CD4-positive, alpha-beta memory T cell (primary cell): ENCODE data around the gene CRTC3. TPM values are rescaled to one million over a fixed set of nuclear protein-coding genes. Genes with fewer than 3 reads are reported as not detected.
"Not testable (repeated sequence)": the region's sequence is repeated elsewhere in the genome, so short reads cannot be mapped to it uniquely, and the experiment has no call there.

Source experiments
- CTCF ChIA-PET: fragments of 350-600 bp; sonication (Branson Sonifier 250); formaldehyde crosslinking; loops from one replicate; lab custom pipeline; 2021; ENCODE audit warnings: inconsistent platforms; ENCODE audit not compliant: partially characterized antibody; lab: Charles Lee
- POLR2A ChIA-PET: fragments of 350-600 bp; sonication (Branson Sonifier 250); formaldehyde crosslinking; loops from one replicate; lab custom pipeline; 2021; ENCODE audit not compliant: partially characterized antibody; lab: Charles Lee
- DNase-seq, 5 donors: peaks; one replicate each; pipeline versions ENCODE4 v3.0.0 to v3.0.0-alpha.2; 2020 to 2022; ENCODE audit warnings: mixed read lengths in 1 of 5
- H3K27ac ChIP-seq: one replicate; pipeline ENCODE4 v1.7.0; 2013; ENCODE audit warnings: low read depth, low read length
- H3K27me3 ChIP-seq: 2 replicates; pipeline ENCODE4 v1.7.0; 2013; ENCODE audit warnings: mild to moderate bottlenecking, low read length, moderate library complexity; ENCODE audit not compliant: insufficient read depth
- H3K36me3 ChIP-seq: 2 replicates; pipeline ENCODE4 v1.7.0; 2013; ENCODE audit warnings: mild to moderate bottlenecking, low read length, moderate library complexity; ENCODE audit not compliant: insufficient read depth
- H3K4me1 ChIP-seq: 2 replicates; pipeline ENCODE4 v1.7.0; 2013; ENCODE audit warnings: mild to moderate bottlenecking, low read length, moderate library complexity; ENCODE audit not compliant: insufficient read depth
- H3K4me3 ChIP-seq, 2 donors: one replicate each; pipeline ENCODE4 v1.7.0; 2013; ENCODE audit warnings: low read length in 2 of 2, mild to moderate bottlenecking in 1 of 2
- H3K9me3 ChIP-seq, 2 donors: one replicate each; pipeline ENCODE4 v1.7.0; 2013; ENCODE audit warnings: low read length in 2 of 2, control low read depth in 1 of 2; ENCODE audit not compliant: control insufficient read depth in 1 of 2
- H3K27ac Mint-ChIP-seq, 7 donors: one replicate each; pipeline ENCODE4 v1.8.0; 2020 to 2021; ENCODE audit warnings: mixed read lengths in 7 of 7, mild to moderate bottlenecking in 6 of 7, inconsistent platforms in 3 of 7, moderate library complexity in 3 of 7
- H3K27me3 Mint-ChIP-seq, 2 donors: one replicate each; pipeline ENCODE4 v1.8.0; 2020 to 2021; ENCODE audit warnings: mixed read lengths in 2 of 2
- H3K36me3 Mint-ChIP-seq, 2 donors: one replicate each; pipeline ENCODE4 v1.8.0; 2020 to 2021; ENCODE audit warnings: mixed read lengths in 2 of 2, inconsistent platforms in 1 of 2, mild to moderate bottlenecking in 1 of 2
- H3K4me1 Mint-ChIP-seq, 4 donors: one replicate each; pipeline ENCODE4 v1.8.0; 2020 to 2021; ENCODE audit warnings: mixed read lengths in 4 of 4, mild to moderate bottlenecking in 1 of 4
- H3K4me3 Mint-ChIP-seq, 8 donors: one replicate each; pipeline ENCODE4 v1.8.0; 2020 to 2021; ENCODE audit warnings: mixed read lengths in 8 of 8, mild to moderate bottlenecking in 7 of 8, moderate library complexity in 6 of 8, inconsistent platforms in 3 of 8
- H3K9me3 Mint-ChIP-seq, 8 donors: one replicate each; pipeline ENCODE4 v1.8.0; 2020 to 2021; ENCODE audit warnings: mixed read lengths in 8 of 8, mild to moderate bottlenecking in 5 of 8, inconsistent platforms in 3 of 8, moderate library complexity in 1 of 8
- intact Hi-C: fragments of 100-400 bp; cut with micrococcal nuclease; formaldehyde crosslinking; loops from one replicate; pipeline ENCODE4 v1.15.1; 2023
- polyA plus RNA-seq, 2 donors: library from polyadenylated mRNA; unstranded; fragments of 300-500 nt; fragmentation: Illumina TruSeq; gene quantifications; one replicate each; pipeline ENCODE4 v1.2.3, GENCODE V29; 2021
- total RNA-seq, 2 experiments: library from RNA; stranded (reverse); gene quantifications; one replicate each; pipeline ENCODE4 v1.2.3, GENCODE V29; 2021

Gene CRTC3
- total and polyA plus RNA-seq, 4 experiments from 2014 or later: 14.5 to 75.5 (median 56.3) TPM

DNA sequence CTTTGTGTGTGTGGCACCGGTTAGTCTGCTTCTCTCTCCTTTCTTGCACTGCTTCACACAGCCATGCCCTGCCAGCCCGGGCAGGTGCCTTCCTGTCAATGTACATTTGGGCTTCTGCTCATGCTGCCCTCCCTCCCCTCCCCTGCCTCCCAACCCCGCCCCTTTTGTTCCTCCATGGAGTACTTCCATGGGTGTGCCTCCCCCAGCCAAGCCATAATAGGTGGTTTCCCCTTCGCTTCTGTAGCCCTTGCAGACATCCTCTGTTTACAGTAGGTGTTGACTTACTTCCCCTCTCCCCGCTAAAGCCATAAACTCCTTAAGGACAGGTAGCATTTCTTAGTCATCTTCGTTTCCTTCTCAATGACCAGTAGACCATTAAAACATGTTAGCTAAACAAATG is 31.8 kb upstream of the CRTC3 start:
- H3K4me3 Mint-ChIP-seq: no peak overlapping the region
- no peaks in the 10 kb centered on the region for H3K9me3 ChIP-seq
- intact Hi-C loops: no loop called here
- no peak overlapping the region for H3K4me3 ChIP-seq
- no peak for DNase-seq
- peaks cover 8 to 10% (median 9%) of the 10 kb centered on the region in 4 donors for H3K4me1 Mint-ChIP-seq
- peaks cover 43% of the 10 kb centered on the region for H3K36me3 ChIP-seq
- H3K36me3 Mint-ChIP-seq: peaks cover 50 to 79% of the 10 kb centered on the region in 2 donors
- POLR2A ChIA-PET: no interaction called here
- no peak overlapping the region for H3K27ac ChIP-seq
- CTCF ChIA-PET: interaction anchor here (0.5 to 4.8 kb wide), 3 partner anchors 15 to 137 kb away, joined by 3 to 17 read pairs (median 3); no protein-coding TSS in a partner anchor
- H3K9me3 Mint-ChIP-seq: no peaks in the 10 kb centered on the region
- H3K27ac Mint-ChIP-seq: peak overlapping the region in 1 of 7 donors; percentile 23
- H3K27me3 Mint-ChIP-seq: no peaks in the 10 kb centered on the region
- peaks cover 8% of the 10 kb centered on the region for H3K4me1 ChIP-seq
- no peaks in the 10 kb centered on the region for H3K27me3 ChIP-seq

DNA sequence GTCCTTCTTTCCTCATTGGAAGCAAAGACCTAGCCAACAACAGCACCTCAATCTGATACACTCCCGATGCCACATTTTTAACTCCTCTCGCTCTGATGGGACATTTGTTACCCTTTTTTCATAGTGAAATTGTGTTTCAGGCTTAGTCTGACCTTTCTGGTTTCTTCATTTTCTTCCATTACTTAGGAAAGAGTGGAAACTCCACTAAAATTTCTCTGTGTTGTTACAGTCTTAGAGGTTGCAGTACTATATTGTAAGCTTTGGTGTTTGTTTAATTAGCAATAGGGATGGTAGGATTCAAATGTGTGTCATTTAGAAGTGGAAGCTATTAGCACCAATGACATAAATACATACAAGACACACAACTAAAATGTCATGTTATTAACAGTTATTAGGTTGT is 29.6 kb upstream of the CRTC3 start:
- CTCF ChIA-PET: interaction anchor here (1.9 to 4.8 kb wide), 3 partner anchors 18 to 180 kb away, joined by 7 to 17 read pairs (median 9); no protein-coding TSS in a partner anchor

DNA sequence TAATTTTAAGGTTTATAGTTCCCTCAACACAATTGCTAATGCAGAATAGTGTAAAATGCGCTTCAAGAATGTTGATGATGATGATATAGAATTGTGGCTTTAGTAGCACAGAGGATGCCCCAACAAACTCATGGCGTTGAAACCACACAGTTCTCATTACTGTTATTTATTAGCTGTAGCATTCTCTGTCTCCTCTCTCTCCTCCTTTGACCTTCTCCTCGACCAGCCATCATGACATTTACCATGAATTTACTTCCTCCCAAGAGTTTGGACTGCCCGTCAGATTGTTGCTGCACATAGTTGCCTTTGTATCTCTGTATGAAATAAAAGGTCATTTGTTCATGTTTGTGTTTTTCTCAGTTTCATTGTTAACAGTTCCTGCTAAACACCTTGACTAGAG is 27.8 kb upstream of the CRTC3 start:
- peaks cover 35% of the 10 kb centered on the region for H3K36me3 ChIP-seq
- ChIA-PET POLR2A (no interaction called here), CTCF (interaction anchor here (2.4 to 4.8 kb wide), 2 partner anchors 19 to 182 kb away, joined by 9 to 17 read pairs; no protein-coding TSS in a partner anchor)

More for the DNA sequence above, 29.6 kb upstream of the CRTC3 start:
- H3K4me1 Mint-ChIP-seq: peaks cover 0 to 1% (median 0%) of the 10 kb centered on the region in 4 donors
- POLR2A ChIA-PET: interaction anchor here (1.2 kb wide), 1 partner anchor 94 kb away, joined by 3 read pairs; no protein-coding TSS in a partner anchor
- H3K27ac Mint-ChIP-seq: peak overlapping the region in 3 of 7 donors; percentile 12 to 73 (median 46)
- intact Hi-C loops: no loop called here
- H3K4me3 Mint-ChIP-seq: no peak overlapping the region
- peaks cover 38 to 61% of the 10 kb centered on the region in 2 donors for H3K36me3 Mint-ChIP-seq
- no peaks in the 10 kb centered on the region for H3K9me3 Mint-ChIP-seq
- H3K9me3 ChIP-seq: no peaks in the 10 kb centered on the region
- H3K36me3 ChIP-seq: peaks cover 41% of the 10 kb centered on the region
- no peak for DNase-seq
- no peak overlapping the region for H3K27ac ChIP-seq
- no peaks in the 10 kb centered on the region for H3K4me1 ChIP-seq
- no peaks in the 10 kb centered on the region for H3K27me3 ChIP-seq
- H3K27me3 Mint-ChIP-seq: no peaks in the 10 kb centered on the region
- no peak overlapping the region for H3K4me3 ChIP-seq

DNA sequence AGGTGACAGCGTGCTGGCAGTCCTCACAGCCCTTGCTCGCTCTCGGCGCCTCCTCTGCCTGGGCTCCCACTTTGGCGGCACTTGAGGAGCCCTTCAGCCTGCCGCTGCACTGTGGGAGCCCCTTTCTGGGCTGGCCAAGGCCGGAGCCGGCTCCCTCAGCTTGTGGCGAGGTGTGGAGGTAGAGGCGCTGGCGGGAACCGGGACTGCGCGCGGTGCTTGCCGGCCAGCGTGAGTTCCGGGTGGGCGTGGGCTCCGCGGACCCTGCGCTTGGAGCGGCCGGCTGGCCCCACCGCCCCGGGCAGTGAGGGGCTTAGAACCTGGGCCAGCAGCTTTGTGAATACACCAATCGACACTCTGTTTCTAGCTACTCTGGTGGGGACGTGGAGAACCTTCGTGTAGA is 18.9 kb upstream of the CRTC3 start:
- CTCF ChIA-PET: interaction anchor here (2.2 kb wide), 1 partner anchor 191 kb away, joined by 8 read pairs; no protein-coding TSS in a partner anchor

More for the DNA sequence above, 27.8 kb upstream of the CRTC3 start:
- no peak overlapping the region for H3K4me3 ChIP-seq
- H3K4me1 ChIP-seq: no peaks in the 10 kb centered on the region
- H3K9me3 ChIP-seq: no peaks in the 10 kb centered on the region
- H3K36me3 Mint-ChIP-seq: peaks cover 27 to 49% of the 10 kb centered on the region in 2 donors
- intact Hi-C loops: no loop called here
- no peak for DNase-seq
- H3K27me3 Mint-ChIP-seq: no peaks in the 10 kb centered on the region
- no peak overlapping the region for H3K4me3 Mint-ChIP-seq
- no peak overlapping the region for H3K27ac ChIP-seq
- H3K27me3 ChIP-seq: no peaks in the 10 kb centered on the region
- H3K4me1 Mint-ChIP-seq: peaks cover 0 to 1% (median 0%) of the 10 kb centered on the region in 4 donors
- peak overlapping the region in 1 of 7 donors; percentile 41 for H3K27ac Mint-ChIP-seq
- no peaks in the 10 kb centered on the region for H3K9me3 Mint-ChIP-seq

DNA sequence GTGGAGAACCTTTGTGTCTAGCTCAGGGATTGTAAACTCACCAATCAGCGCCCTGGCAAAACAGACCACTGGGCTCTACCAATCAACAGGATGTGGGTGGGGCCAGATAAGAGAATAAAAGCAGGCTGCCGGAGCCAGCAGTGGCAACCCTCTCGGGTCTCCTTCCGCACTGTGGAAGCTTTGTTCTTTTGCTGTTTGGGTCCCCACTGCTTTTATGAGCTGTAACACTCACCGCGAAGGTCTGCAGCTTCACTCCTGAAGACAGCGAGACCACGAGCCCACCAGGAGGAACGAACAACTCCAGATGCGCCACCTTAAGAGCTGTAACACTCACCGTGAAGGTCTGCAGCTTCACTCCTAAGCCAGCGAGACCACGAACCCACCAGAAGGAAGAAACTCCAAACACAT is 18.5 kb upstream of the CRTC3 start:
- H3K4me1 Mint-ChIP-seq, H3K4me3 ChIP-seq, H3K9me3 ChIP-seq, H3K36me3 ChIP-seq, H3K27ac ChIP-seq, H3K9me3 Mint-ChIP-seq, H3K27me3 Mint-ChIP-seq, H3K4me1 ChIP-seq, intact Hi-C loops, H3K27me3 ChIP-seq, H3K36me3 Mint-ChIP-seq: not testable (repeated sequence)
- H3K4me3 Mint-ChIP-seq: peak overlapping the region in 6 of 8 donors; percentile 18 to 73 (median 57)
- DNase-seq: peak in 2 of 5 donors; percentile 8 to 16
- POLR2A ChIA-PET: interaction anchor here (1.1 to 1.2 kb wide), 2 partner anchors 19 to 50 kb away, joined by 3 to 4 read pairs; no protein-coding TSS in a partner anchor
- H3K27ac Mint-ChIP-seq: peak overlapping the region in 5 of 7 donors; percentile 14 to 77 (median 42)
- CTCF ChIA-PET: interaction anchor here (1.3 to 2.2 kb wide), 2 partner anchors 149 to 191 kb away, joined by 3 to 8 read pairs; no protein-coding TSS in a partner anchor

More for the DNA sequence above, 18.9 kb upstream of the CRTC3 start:
- intact Hi-C loops, H3K36me3 ChIP-seq, H3K9me3 ChIP-seq, H3K27ac ChIP-seq, H3K4me1 ChIP-seq, H3K9me3 Mint-ChIP-seq, DNase-seq, H3K27me3 Mint-ChIP-seq, H3K4me3 ChIP-seq, H3K4me1 Mint-ChIP-seq, H3K27me3 ChIP-seq, H3K36me3 Mint-ChIP-seq: not testable (repeated sequence)
- Mint-ChIP-seq H3K27ac (peak overlapping the region in 3 of 7 donors; percentile 29 to 77 (median 61)), H3K4me3 (peak overlapping the region in 3 of 8 donors; percentile 46 to 73 (median 68))
- POLR2A ChIA-PET: interaction anchor here (1.1 to 1.2 kb wide), 2 partner anchors 20 to 51 kb away, joined by 3 to 4 read pairs; no protein-coding TSS in a partner anchor

DNA sequence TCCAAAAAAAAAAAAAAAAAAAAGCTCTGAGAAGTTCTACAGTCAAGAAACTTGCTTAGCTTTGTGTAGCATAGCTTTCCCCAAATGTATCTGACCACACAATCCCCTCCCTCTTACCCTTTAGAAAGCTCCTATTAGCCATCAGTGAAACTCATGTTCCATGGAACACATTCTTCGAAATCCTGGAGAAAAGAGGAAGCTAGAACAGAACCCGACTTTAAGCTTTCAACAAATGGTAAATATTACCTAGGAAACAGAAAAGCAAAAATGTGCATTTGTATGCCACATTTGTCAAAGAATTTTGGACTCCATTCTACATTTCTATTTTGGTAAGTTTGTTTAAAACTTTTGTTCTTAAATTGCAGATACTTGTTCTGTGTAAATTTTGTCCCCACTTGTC is 17.4 kb upstream of the CRTC3 start:
- H3K9me3 ChIP-seq: no peaks in the 10 kb centered on the region
- ChIA-PET CTCF (interaction anchor here (0.7 to 2.2 kb wide), 5 partner anchors 12 to 192 kb away, joined by 3 to 8 read pairs (median 3); no protein-coding TSS in a partner anchor), POLR2A (interaction anchor here (0.8 kb wide), 1 partner anchor 91 kb away, joined by 3 read pairs; no protein-coding TSS in a partner anchor)
- no peaks in the 10 kb centered on the region for H3K36me3 ChIP-seq
- H3K4me3 Mint-ChIP-seq: no peak overlapping the region
- no peaks in the 10 kb centered on the region for H3K36me3 Mint-ChIP-seq
- H3K4me3 ChIP-seq: no peak overlapping the region
- H3K27ac ChIP-seq: no peak overlapping the region
- H3K27me3 Mint-ChIP-seq: peaks cover 0 to 2% of the 10 kb centered on the region in 2 donors
- no peaks in the 10 kb centered on the region for H3K27me3 ChIP-seq
- no peaks in the 10 kb centered on the region for H3K4me1 ChIP-seq
- DNase-seq: no peak
- intact Hi-C loops: no loop called here
- no peaks in the 10 kb centered on the region for H3K9me3 Mint-ChIP-seq
- peaks cover 4 to 8% (median 7%) of the 10 kb centered on the region in 4 donors for H3K4me1 Mint-ChIP-seq
- H3K27ac Mint-ChIP-seq: no peak overlapping the region

DNA sequence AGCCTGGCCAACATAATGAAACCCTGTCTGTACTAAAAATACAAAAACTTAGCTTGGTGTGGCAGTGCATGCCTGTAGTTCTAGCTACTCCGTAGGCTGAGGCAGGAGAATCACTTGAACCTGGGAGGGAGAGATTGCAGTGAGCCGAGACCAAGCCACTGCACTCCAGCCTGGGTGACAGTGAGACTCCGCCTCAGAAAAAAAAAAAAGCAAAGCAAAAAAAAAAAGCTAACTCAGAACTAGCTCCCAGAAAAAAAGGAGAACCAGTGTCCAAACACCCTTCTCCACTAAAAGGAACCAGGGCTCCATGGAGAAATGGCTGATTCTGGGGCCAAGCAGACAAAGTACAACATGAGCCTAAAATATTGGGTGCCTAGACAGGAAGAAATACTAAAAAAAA is 16.7 kb upstream of the CRTC3 start:
- H3K9me3 ChIP-seq: no peaks in the 10 kb centered on the region
- no peak overlapping the region for H3K4me3 ChIP-seq
- peak overlapping the region in 1 of 7 donors; percentile 46 for H3K27ac Mint-ChIP-seq
- no peaks in the 10 kb centered on the region for H3K36me3 Mint-ChIP-seq
- peaks cover 0 to 2% of the 10 kb centered on the region in 2 donors for H3K27me3 Mint-ChIP-seq
- no peaks in the 10 kb centered on the region for H3K9me3 Mint-ChIP-seq
- peaks cover 4 to 8% (median 7%) of the 10 kb centered on the region in 4 donors for H3K4me1 Mint-ChIP-seq
- ChIA-PET POLR2A (interaction anchor here (0.7 to 0.8 kb wide), 2 partner anchors 17 to 91 kb away, joined by 3 to 6 read pairs; no protein-coding TSS in a partner anchor), CTCF (interaction anchor here (1.0 to 1.9 kb wide), 3 partner anchors 91 to 220 kb away, joined by 3 to 8 read pairs (median 4); no protein-coding TSS in a partner anchor)
- H3K4me1 ChIP-seq: no peaks in the 10 kb centered on the region
- no peaks in the 10 kb centered on the region for H3K27me3 ChIP-seq
- no peak for DNase-seq
- H3K4me3 Mint-ChIP-seq: no peak overlapping the region
- intact Hi-C loops: no loop called here
- no peak overlapping the region for H3K27ac ChIP-seq
- no peaks in the 10 kb centered on the region for H3K36me3 ChIP-seq
